WTC11 (cell line): Measurements from ENCODE around the gene MGAT3.
"Not testable (repeated sequence)": the region's sequence is repeated elsewhere in the genome, so short reads cannot be mapped to it uniquely, and the experiment has no call there.

Source experiments
- ZNF317 ChIP-seq: sonication (generic); formaldehyde crosslinking; IDR thresholded peaks from 2 replicates; pipeline ENCODE4 v1.8.1; 2023; ENCODE audit warnings: low read depth, mild to moderate bottlenecking, moderate library complexity, missing genetic modification reagents, borderline replicate concordance
- TF ChIP-seq, protein P1 (sequence below): fragments of 200-600 bp; IDR thresholded peaks from 2 replicates; pipeline ENCODE4 v1.8.0; 2022; ENCODE audit warnings: antibody characterized with exemption

DNA sequence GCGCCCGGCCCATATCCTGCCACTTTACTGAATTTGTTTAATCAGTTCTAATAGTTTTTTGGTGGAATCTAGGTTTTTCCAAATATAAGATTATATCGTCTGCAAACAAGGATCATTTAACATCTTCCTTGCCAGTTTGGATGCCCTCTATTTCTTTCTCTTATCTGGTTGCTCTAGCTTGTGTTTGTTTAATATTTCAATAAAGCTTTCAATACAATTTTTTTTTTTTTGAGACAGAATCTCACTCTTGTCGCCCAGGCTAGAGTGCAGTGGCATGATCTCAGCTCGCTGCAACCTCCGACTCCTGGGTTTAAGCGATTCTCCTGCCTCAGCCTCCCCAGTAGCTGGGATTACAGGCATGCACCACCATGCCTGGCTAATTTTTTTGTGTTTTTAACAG lies 43.6 kb upstream of the MGAT3 start:
- TF ChIP-seq ZNF317 (CRISPR knock-in tag), result not testable (repeated sequence)
- TF ChIP-seq, protein P1, sequence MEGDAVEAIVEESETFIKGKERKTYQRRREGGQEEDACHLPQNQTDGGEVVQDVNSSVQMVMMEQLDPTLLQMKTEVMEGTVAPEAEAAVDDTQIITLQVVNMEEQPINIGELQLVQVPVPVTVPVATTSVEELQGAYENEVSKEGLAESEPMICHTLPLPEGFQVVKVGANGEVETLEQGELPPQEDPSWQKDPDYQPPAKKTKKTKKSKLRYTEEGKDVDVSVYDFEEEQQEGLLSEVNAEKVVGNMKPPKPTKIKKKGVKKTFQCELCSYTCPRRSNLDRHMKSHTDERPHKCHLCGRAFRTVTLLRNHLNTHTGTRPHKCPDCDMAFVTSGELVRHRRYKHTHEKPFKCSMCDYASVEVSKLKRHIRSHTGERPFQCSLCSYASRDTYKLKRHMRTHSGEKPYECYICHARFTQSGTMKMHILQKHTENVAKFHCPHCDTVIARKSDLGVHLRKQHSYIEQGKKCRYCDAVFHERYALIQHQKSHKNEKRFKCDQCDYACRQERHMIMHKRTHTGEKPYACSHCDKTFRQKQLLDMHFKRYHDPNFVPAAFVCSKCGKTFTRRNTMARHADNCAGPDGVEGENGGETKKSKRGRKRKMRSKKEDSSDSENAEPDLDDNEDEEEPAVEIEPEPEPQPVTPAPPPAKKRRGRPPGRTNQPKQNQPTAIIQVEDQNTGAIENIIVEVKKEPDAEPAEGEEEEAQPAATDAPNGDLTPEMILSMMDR, result not testable (repeated sequence)
